HG03097 (cell line): Measurements from ENCODE around the gene WDR54.
"Not testable (repeated sequence)": the region's sequence is repeated elsewhere in the genome, so short reads cannot be mapped to it uniquely, and the experiment has no call there.

Source experiments
- ATAC-seq: cut with Tn5 transposase; IDR thresholded peaks from one replicate; pipeline ENCODE4 v1.9.1; 2021; ENCODE audit not compliant: unreplicated experiment, low FRiP score

WDR54 gene

DNA sequence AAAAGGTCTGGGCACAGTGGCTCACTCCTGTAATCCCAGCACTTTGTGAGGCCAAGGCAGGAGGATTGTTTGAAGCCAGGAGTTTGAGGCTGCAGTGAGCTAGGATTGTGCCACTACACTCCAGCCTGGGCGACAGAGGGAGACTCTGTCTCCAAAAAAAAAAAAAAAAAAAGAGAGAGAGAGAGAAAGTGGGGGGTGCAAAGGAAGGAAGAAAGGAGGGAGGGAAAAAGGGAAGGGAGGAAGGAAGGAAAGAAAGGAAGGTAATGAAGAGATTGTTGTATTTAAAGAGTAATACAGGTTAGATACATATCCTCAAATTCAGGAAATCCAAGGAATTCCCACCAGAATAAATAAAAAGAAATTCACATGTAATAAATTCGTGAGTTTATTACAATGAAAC is 19.6 kb upstream of the WDR54 start:
- ATAC-seq = no peak

DNA sequence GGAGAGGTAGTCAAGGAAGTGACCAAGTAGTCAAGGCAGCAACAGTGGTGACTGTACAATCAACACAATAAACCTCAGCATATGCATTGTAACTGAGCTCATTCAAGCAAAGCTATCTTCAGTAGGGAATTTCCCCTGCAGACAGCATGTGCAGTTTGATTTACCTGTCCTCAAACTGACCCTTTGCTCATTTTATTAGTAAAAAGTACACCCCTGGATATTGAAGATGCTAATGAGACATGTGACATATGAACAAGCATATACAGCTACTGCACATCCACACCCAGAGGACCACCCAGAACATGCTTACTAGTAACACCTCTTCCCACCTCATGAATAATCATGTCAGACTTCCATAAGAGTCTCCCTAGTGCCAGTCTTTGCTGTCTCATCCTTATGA is 15.5 kb upstream of the WDR54 start:
- ATAC-seq = no peak

DNA sequence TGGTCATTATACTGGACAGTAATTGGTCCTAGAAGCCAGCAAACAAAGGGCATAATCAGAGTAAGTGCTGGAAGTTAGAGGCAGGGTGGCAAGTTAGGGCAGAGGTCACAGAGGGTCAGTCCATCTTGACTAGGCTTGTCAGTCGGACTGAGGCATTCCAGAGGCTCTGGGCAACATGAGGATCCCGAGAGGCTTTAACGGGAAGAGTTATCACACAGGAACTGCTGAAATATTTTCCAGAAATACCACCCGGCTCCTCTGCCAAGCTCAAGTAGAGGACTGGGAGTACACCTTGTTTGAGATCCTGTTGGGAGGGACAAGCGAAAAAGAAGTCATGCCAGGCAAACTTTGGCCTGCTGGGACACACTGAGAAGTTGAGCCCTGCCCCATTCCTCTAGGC is 13.8 kb upstream of the WDR54 start:
- ATAC-seq = no peak

DNA sequence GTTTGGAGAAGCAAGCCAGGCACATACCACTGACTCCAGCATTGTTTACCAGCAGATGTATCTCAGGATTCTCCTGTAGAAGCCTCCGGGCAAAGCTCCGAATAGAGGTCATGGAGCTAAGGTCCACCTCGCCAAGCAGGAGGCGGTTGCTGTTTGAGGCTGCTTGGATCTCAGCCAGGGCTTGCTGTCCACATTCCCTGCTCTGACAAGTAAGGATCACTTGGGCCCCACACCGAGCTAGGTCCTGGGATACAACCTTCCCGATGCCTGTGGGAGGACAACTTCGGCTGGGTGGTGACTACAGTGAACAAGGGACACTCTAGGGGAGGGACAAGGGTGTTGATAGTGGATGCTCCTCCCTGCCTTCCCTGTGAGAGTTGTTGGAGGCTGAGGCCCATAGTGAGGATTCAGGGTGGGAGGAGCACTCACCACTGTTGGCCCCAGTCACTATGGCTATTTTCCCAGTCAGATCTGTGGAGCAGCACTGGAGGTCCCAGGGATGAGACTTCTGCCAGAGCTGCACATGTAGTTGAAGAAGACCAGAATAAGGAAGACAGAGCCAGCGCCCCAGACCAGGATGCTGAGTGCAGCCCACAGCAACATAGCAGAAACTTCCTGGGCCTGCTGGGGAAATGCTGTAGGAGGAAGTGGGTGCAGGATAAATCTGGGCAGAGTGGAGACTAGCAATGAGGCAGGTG is 8.4 kb upstream of the WDR54 start:
- ATAC-seq = no peak

DNA sequence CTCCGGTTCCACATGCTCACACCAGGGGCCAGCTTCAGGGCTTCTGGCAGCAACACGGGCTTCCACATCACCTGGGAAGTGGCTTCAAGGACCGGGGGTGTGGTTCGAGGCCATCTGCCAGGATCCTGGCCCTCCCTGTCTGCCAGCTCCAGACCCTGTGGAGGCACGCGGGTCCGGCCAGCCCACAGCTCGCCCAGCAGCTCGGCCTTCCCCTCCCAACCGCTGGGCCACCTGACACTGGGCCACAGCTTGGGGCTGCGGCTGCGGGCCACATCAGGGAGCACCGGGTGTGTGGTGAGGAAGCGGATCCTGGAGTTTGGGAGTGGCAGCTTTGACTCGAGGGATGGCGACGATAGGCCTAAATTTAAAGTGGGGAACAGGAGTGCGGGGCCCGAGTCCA is 7.1 kb upstream of the WDR54 start:
- no peak for ATAC-seq

DNA sequence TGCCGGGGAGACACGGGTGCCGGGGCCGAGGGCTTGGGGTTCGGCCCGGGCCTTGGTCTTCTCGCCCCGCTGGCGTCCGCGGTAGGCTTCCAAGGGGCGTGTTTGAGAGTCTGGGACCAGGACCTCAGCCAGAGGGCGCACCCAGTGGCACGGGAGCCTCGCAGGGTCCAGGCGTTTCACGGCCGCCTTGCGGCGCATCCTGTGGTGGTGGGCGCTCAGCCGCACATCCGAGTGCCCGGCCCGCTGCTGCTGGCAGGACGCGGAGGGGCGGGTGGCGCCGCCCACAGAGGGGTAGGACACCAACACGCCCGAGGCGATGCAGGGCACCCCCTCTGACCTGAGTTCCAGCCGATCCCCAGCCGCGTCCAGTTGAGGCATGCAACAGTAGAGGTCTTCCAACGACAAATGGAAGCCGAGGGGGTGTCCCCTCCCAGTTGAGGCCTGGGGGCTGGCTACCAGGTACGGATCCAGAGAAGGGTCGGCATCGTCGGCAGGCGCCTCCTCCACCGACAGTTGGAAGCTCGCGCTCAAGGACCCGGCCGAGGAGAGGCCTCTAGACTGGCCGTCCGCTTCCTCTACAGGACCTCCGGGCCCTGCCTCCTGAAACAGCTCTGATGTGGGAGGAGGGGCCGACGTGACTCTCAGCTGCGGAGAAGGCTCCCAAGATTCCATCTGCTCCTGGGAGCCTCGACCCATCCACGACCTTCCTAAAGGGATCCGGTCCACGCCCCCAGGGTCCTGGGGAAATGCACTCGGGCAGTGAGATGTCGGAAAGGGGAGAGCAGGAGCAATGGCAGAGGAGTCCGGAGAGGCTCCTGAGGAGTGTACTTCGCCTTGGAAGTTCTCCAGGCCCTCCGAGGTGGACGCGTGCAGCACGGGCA is 6.4 kb upstream of the WDR54 start:
- ATAC-seq = peak; percentile 61

DNA sequence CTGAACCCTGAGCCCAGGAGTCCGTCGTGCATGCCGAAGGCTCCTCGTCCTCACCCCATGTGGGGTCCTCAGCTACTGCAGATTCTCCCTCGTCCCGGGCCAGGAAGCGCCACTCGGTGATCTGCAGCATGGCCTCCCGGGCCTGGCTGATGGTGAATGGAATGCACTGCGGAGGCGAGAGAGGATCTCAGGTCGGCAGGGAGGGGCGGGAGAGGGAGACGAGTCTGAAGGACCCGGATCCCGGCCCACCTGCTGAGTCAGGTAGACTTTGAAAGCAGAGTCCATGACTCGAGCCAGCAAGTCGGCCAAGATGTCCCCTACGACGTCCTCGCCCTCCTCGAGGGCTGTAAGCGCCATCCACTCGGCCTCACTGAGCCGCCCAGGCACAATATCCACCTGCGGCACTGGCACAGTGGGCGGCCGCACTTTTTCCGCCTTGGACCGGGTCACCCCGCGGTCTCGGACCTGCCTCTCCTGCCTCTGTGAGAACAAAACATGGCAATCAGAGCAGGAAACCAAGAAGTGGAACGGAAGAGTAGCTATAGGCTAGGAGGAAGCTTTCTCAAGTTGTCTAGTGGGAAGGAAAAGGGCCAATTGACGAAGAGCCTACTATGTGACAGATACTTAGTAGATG is 5.7 kb upstream of the WDR54 start:
- no peak for ATAC-seq

DNA sequence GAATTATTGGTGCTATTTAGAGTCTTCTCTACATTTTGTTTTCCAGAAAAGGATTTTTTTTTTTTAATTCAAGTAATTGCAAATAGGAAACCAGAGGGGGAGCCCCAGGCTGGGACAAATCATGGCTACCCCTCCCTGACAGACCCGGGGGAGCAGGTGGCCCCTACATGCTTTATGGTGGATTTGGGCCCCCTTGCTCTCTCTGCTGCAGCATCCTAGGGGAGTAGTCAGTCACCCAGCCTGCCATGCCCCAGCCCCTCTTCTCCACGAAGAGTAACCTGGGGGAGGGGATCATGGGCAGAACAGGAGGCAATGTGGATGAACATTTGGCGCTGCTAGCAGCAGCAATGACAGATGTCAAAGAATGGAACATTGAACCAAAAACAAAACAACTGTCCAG is 4.8 kb upstream of the WDR54 start:
- ATAC-seq = no peak

DNA sequence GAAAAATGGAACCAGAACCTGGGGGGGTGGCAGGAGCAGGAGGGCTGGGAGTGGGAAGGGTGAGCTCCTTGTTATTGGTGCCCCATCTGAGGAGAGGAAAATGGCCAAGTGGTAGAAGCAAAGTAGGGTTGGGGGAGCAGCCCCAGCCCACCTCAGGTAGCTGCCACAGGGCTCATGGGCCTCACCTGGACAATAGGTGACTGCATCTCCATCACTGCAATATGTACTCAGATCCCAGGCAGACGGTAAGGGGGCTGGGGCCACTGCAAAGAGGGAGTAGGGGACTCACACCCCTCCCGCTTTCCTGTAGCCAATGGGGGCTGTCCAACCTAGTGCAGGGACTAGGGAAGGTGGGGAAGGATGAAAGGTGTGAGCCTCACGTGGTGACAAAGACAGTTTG is 4.3 kb upstream of the WDR54 start:
- ATAC-seq = no peak

DNA sequence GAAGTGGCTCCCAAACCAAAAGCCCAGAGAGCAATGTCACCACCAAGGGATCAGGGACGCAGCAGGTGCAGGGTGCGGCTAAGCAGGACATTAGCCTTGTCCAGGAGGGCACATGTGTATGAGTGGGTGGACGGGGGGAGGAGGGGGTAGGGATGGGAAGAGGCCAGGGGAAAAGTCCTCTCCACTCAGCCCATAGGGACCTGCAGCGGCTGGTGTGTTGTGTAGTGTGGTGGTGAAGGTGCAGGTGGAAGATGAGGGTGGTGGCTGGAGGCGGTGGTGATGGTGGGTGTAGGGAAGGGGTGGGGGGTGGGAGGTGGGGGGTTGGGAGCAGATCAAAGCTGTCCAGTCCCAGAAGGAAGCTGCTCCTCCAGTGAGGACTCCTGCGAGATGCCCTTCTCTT is 3.8 kb upstream of the WDR54 start:
- ATAC-seq = no peak

DNA sequence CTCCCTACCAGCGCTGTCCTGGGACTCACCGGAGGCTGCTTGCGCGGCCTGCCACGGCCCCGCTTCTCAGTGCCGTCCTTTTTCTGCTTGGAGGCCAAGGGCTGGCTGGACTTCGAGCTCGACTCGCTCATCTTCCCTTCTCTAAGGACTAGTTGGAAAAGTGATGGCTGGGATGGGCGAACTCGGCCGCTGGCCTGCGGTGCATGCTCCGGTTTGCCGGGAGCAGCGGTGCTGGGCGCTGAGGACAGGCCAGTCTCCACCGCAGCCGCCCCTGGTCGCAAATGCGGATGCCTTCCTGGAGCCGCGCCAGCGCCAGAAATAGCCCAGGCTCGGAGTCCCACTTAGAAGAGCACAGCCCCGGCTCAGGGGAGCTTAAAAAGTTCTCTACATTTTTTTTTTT is 3.2 kb upstream of the WDR54 start:
- ATAC-seq = no peak

DNA sequence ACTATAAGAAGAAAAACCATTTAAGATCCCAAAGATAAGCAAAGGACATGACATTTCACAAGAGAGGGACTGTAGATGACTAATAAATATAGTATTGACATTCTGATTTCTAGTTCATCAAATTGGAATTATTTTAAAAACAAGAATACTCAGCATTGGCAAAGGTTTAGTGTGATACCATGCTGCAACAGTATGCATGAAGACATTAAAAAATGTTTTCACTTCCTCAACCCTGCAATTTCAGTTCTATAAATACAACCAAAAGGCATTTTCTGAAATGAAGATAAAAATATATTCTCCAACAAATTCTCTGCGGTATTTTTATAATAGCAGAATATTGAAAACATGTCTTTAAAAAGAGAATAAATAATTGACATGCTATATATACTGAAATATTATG is 2.2 kb upstream of the WDR54 start:
- ATAC-seq = no peak

DNA sequence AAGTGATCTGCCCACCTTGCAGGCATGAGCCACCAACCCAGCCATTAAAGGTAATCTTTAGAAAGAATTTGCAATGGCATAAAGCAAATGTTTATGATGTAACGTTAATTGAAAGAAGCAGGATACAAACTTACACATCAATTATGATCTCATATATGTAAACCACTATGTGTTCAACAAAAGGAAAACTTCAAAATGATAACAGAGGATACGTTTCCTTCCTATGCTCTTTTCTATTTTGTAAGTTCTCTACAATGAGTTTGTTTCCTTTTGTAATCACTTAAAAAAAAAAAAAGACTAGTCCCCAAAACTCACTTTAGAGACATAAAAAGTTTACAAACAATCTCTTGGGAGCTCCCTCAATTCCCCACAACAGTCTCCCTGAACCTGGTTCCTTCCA is 1.5 kb upstream of the WDR54 start:
- ATAC-seq = no peak

DNA sequence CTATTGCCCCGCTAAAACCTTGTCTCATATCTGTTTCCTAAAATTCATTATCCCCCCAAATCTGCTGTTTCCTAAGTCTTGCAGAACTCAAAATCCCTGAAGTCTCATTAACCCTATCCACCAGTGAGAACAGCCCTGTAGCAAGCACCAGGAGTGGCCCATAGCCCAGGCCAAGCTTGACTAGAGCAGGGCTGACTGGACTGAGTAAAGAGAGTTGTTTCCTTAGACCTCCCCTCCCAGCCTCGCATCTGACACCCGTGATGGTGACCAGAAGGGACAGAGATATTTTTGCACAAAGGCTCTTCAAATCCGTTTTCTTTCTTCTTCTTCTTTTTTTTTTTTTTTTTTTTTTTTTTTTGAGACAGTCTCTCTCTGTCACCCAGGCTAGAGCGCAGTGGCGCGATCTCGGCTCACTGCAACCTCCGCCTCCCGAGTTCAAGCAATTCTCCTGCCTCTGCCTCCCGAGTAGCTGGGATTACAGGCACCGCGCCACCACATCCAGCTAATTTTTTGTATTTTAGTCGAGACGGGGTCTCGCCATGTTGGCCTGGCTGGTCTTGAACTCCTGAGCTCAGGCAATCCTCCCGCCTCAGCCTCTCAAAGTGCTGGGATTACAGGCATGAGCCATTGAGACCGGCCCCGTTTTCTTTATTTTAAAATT is 957 bp upstream of the WDR54 start:
- ATAC-seq = not testable (repeated sequence)

DNA sequence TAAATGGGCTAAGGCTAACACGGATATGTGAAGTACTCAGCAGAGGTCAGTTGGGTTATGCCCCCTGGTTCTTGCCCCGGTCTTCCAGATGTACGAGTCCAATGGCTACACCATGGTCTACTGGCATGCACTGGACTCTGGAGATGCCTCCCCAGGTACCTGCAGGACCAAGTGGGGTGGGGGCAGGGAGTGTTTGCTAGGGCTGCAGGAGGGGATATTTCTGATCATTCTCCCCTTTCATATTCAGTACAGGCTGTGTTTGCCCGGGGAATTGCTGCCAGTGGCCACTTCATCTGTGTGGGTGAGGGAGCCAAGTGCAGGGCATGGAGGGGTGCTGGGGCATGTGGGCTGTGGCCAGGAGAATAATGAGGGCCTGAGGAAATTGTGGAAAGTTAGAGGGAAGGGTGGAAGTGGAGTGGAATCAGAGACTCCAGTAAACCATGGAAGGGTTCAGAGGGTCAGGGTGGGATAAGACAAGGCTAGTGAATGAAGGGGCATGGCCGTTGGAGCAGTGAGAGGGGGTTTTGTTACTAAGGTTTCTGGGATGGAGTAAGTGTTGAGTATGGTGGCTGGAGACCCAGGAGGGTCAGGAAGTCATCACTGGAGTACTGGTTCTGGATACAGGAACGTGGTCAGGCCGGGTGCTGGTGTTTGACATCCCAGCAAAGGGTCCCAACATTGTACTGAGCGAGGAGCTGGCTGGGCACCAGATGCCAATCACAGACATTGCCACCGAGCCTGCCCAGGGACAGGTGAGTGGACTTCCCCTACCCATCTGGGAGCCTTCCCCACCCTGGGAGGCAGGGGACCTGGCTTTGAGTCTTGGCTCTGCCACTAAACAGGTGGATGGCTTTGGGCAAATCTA is 1.9 kb downstream of the WDR54 start:
- no peak for ATAC-seq

DNA sequence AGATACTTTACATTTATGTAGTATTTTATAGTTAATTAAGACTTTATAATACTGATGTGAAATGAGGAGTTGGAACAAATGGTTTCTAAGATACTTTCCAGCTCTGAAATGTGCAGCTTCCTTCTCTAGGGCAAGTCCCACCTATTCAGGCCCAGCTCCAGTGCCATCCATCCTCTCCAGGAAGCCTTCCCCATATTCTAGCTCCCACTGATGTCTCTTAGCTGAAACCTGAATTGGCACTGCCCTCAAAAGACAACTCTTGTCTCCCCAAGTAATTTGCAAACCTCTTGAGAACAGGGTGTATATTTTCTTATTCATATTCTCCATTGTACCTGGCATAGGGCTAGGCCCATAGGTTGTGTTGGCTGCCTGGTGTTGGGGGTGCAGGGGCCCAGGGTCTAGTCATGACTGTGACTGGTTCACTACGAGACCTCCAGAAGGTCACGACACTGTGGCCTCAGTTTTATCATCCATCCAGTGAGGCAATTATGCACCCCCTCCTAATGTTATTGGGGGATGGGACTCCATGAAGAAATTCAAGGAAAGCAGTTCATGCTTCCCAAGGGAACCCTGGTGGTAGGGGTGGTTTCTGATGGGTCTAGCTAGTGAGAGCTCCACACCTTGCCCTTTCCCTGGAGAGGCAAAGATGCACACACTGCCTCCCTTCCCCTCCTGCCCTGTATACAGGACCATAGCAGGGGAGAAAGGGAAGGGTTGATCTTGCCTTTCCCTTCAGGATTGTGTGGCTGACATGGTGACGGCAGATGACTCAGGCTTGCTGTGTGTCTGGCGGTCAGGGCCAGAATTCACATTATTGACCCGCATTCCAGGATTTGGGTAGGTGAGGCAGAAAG is 2.8 kb downstream of the WDR54 start:
- no peak for ATAC-seq

DNA sequence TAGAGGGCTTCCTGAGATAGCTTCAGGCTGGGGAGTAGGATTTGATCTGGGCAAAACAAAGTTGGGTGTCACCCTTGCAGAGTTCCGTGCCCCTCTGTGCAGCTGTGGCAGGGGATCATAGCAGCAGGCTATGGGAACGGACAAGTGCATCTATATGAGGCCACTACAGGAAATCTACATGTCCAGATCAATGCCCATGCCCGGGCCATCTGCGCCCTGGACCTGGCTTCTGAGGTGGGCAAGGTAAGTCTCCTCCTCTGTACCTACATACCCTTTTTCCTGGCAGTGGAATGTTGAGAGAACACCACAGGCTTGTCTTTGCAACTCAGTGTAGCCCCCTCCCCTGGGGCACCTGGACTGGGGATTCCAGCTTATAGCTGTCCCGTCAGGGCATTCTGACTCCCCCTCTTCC is 3.5 kb downstream of the WDR54 start:
- ATAC-seq = no peak

DNA sequence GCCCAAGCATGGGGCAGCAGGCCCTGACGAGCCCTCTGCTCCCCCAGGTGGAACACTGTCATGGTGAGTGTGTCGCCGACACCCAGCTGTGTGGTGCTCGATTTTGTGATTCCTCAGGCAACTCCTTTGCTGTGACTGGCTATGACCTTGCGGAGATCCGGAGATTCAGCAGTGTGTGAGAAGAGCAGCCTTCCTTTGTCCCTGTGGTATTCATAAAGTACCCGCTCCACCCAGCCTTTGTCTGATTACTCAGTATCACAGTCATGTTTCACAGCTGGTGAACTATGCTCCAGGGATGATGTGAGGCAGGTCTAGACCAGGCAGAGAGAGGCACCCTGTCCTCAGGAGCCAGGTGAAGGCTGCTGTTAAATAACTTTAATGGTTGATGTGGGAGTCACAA is 4.0 kb downstream of the WDR54 start:
- ATAC-seq = no peak

DNA sequence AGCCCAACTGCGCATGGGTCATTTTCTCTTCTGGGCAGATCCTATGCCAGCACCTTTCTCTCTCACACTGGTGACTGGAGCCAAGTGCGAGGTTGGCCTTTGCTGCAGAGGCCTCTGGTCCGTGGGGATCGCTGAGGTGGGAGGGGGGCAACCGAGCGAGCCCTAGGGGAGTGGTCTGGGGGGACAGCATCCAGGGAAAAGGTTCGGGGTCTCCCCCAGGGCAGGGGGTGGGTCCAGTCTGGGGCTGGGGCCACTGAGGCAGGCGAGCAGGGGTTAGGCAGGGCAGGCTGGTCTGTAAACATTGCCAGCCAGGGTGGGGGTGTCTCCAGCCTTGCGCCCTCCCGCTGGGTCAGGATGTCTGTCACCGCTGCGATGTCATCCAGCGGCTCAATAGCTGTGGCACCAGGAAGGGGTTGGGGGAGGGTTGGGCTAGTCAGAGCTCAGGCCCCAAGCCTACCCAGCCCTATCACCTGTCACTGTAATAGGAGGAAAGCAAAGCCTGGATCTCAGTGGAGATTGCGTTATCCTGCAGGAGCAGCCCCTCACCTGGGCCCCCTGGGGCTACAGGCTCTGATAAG is 4.7 kb downstream of the WDR54 start:
- ATAC-seq = no peak
